ENCODE data around the gene C11orf24.
A peak's percentile ranks its signal among the peaks of the same experiment; 100 is the strongest.

Gene C11orf24

GRCh38 chr11:68215087-68215445 lies 56.7 kb downstream of the C11orf24 start:
- Histone ChIP-seq H3K79me2 (ENCODE audit: insufficient read depth, low read length) (peaks cover 26% of the 10 kb centered on the region), H4K20me1 (ENCODE audit: insufficient read depth, low read length, poor library complexity, severe bottlenecking) (peaks cover 25% of the 10 kb centered on the region), H3K9me3 (ENCODE audit: insufficient read depth, low read depth, low read length) (no peaks in the 10 kb centered on the region), H2AFZ (ENCODE audit: low read length) (no peak overlapping the region), H3K36me3 (ENCODE audit: insufficient read depth, low read length) (no peaks in the 10 kb centered on the region), H3K4me1 (ENCODE audit: insufficient read depth, low read length, poor library complexity, severe bottlenecking) (peaks cover 31% of the 10 kb centered on the region), H3K9ac (ENCODE audit: low read depth, low read length, poor library complexity, severe bottlenecking) (no peak overlapping the region), H3K4me2 (ENCODE audit: low read depth, low read length, poor library complexity, severe bottlenecking) (no peak overlapping the region), H3K4me3 (ENCODE audit: low read length, poor library complexity, severe bottlenecking) (no peak overlapping the region), H3F3A (ENCODE audit: low read depth) (no peaks in the 10 kb centered on the region), H3K27me3 (ENCODE audit: insufficient read depth, low read length, poor library complexity, severe bottlenecking) (no peaks in the 10 kb centered on the region), H3K9me2 (replicated peaks; ENCODE audit: low read depth, low read length) (no peaks in the 10 kb centered on the region)
- TF ChIP-seq CTCF (conservative IDR thresholded peaks at IDR 0.05; ENCODE audit: low read length) (no peak), EZH2phosphoT487 (IDR thresholded peaks at IDR 0.05; ENCODE audit: borderline replicate concordance) (no peak)

- peaks cover 35% of the 10 kb centered on the region for H3K4me1 ChIP-seq (ENCODE audit: insufficient read depth, low read length, poor library complexity, severe bottlenecking)
Measured at GRCh38 chr11:68214173-68215086, 57.3 kb downstream of the C11orf24 start.

DNA sequence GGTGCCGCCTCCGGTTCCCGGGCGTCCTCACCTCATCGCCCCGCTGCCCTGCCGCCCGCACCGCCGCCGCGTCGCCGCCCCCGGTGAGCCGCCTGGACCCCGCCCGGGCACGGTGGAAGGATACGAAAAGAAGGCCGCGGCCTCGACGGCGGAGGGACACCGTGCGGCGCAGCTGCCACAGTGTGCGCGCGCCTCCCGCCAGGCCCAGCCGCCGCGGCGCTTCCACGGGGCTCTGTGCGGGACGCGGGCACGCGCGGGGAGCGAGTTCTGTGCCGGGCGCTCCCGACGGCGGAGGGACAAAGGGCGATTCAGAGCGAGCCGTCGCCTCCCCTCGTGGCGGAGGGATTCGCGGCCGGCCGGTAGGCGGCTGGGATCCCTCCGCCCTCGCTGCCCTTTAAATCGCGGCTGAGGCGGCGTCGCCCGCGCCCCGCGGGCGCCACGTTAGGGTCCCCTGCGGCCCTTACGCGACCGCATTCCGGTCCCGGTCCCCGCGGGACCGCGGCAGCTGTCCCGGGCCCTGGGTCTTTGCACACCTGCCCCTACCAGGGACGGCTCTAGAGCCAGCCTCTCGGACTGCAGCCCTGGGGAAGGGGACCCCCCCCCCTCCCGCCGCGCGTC lies 58.1 kb downstream of the C11orf24 start:
- Histone ChIP-seq H3K9ac (ENCODE audit: low read depth, low read length, poor library complexity, severe bottlenecking) (peak overlapping the region; percentile 86), H2AFZ (ENCODE audit: low read length) (peak overlapping the region; percentile 99), H3K4me2 (ENCODE audit: low read depth, low read length, poor library complexity, severe bottlenecking) (peak overlapping the region; percentile 84), H3K79me2 (ENCODE audit: insufficient read depth, low read length) (peaks cover 40% of the 10 kb centered on the region), H3K36me3 (ENCODE audit: insufficient read depth, low read length) (no peaks in the 10 kb centered on the region), H3K4me1 (ENCODE audit: insufficient read depth, low read length, poor library complexity, severe bottlenecking) (peaks cover 43% of the 10 kb centered on the region), H3K9me2 (replicated peaks; ENCODE audit: low read depth, low read length) (no peaks in the 10 kb centered on the region), H3K4me3 (ENCODE audit: low read length, poor library complexity, severe bottlenecking) (peak overlapping the region; percentile 88), H3F3A (ENCODE audit: low read depth) (peaks cover 3% of the 10 kb centered on the region; the same call in 1 of the 2 replicates), H4K20me1 (ENCODE audit: insufficient read depth, low read length, poor library complexity, severe bottlenecking) (peaks cover 39% of the 10 kb centered on the region), H3K27me3 (ENCODE audit: insufficient read depth, low read length, poor library complexity, severe bottlenecking) (no peaks in the 10 kb centered on the region), H3K9me3 (ENCODE audit: insufficient read depth, low read depth, low read length) (no peaks in the 10 kb centered on the region)
- no peak for TF ChIP-seq CTCF (conservative IDR thresholded peaks at IDR 0.05; ENCODE audit: low read length)
- no peak for TF ChIP-seq EZH2phosphoT487 (IDR thresholded peaks at IDR 0.05; ENCODE audit: borderline replicate concordance)

More at GRCh38 chr11:68214173-68215086, 57.3 kb downstream of the C11orf24 start:
- Histone ChIP-seq H3K4me2 (ENCODE audit: low read depth, low read length, poor library complexity, severe bottlenecking) (peak overlapping the region; percentile 84), H3K4me3 (ENCODE audit: low read length, poor library complexity, severe bottlenecking) (peak overlapping the region; percentile 88), H3K9ac (ENCODE audit: low read depth, low read length, poor library complexity, severe bottlenecking) (peak overlapping the region; percentile 86), H2AFZ (ENCODE audit: low read length) (peak overlapping the region; percentile 99), H3K36me3 (ENCODE audit: insufficient read depth, low read length) (no peaks in the 10 kb centered on the region), H3K79me2 (ENCODE audit: insufficient read depth, low read length) (peaks cover 33% of the 10 kb centered on the region), H3K9me3 (ENCODE audit: insufficient read depth, low read depth, low read length) (no peaks in the 10 kb centered on the region), H4K20me1 (ENCODE audit: insufficient read depth, low read length, poor library complexity, severe bottlenecking) (peaks cover 31% of the 10 kb centered on the region), H3F3A (ENCODE audit: low read depth) (peaks cover 1% of the 10 kb centered on the region; the same call in 1 of the 2 replicates), H3K9me2 (replicated peaks; ENCODE audit: low read depth, low read length) (no peaks in the 10 kb centered on the region), H3K27me3 (ENCODE audit: insufficient read depth, low read length, poor library complexity, severe bottlenecking) (no peaks in the 10 kb centered on the region)
- TF ChIP-seq CTCF (conservative IDR thresholded peaks at IDR 0.05; ENCODE audit: low read length) (no peak), EZH2phosphoT487 (IDR thresholded peaks at IDR 0.05; ENCODE audit: borderline replicate concordance) (no peak)

All from Loucy (cell line).